Common myeloid progenitor, CD34-positive (primary cell): ENCODE results near the gene AGBL4.

Experiments used
- CTCF ChIA-PET: fragments of 350-600 bp; sonication (Branson Sonifier 250); formaldehyde crosslinking; loops from one replicate; lab custom pipeline; 2021; ENCODE audit warnings: antibody characterized with exemption; lab: Charles Lee
- POLR2A ChIA-PET: fragments of 350-600 bp; sonication (Branson Sonifier 250); formaldehyde crosslinking; loops from one replicate; lab custom pipeline; 2021; ENCODE audit warnings: antibody characterized with exemption; lab: Charles Lee
- DNase-seq, 3 donors: peaks; one replicate each; pipeline versions ENCODE4 v3.0.0 to v3.0.0-alpha.2; 2013
- H3K27ac ChIP-seq, 2 experiments: 1 replicate in 1 of 2; 2 replicates in 1 of 2; pipeline ENCODE4 v1.7.0; 2013; ENCODE audit warnings: inconsistent platforms in 2 of 2, low read length in 2 of 2, mild to moderate bottlenecking in 2 of 2, low read depth in 1 of 2, moderate library complexity in 1 of 2; ENCODE audit not compliant: severe bottlenecking in 2 of 2, insufficient read depth in 1 of 2, poor library complexity in 1 of 2
- H3K27me3 ChIP-seq, 5 experiments: replicated peaks in 2 of 5; 1 replicate in 3 of 5; 2 replicates in 2 of 5; pipeline versions ENCODE4 v1.6.1 to v1.7.0; 2013; ENCODE audit warnings: low read length in 4 of 5, mild to moderate bottlenecking in 2 of 5, moderate library complexity in 2 of 5, inconsistent platforms in 1 of 5; ENCODE audit not compliant: insufficient read depth in 5 of 5, control insufficient read depth in 4 of 5
- H3K36me3 ChIP-seq, 4 experiments: 1 replicate in 2 of 4; 2 replicates in 2 of 4; pipeline versions ENCODE4 v1.6.1 to v1.7.0; 2013; ENCODE audit warnings: low read length in 3 of 4, control low read depth in 1 of 4, mild to moderate bottlenecking in 1 of 4; ENCODE audit not compliant: control insufficient read depth in 4 of 4, insufficient read depth in 4 of 4
- H3K4me1 ChIP-seq, 4 experiments: 1 replicate in 3 of 4; 2 replicates in 1 of 4; pipeline versions ENCODE4 v1.6.1 to v1.7.1; 2013; ENCODE audit warnings: low read length in 3 of 4, mild to moderate bottlenecking in 3 of 4, control low read depth in 1 of 4, inconsistent platforms in 1 of 4, moderate library complexity in 1 of 4; ENCODE audit not compliant: control insufficient read depth in 4 of 4, insufficient read depth in 4 of 4; ENCODE audit errors: control extremely low read depth in 1 of 4
- H3K4me3 ChIP-seq, 7 experiments: 1 replicate in 4 of 7; 2 replicates in 3 of 7; pipeline versions ENCODE4 v1.5.1 to v1.7.0; 2013; ENCODE audit warnings: mild to moderate bottlenecking in 7 of 7, low read length in 6 of 7, moderate library complexity in 6 of 7, inconsistent platforms in 2 of 7, low read depth in 2 of 7, control low read depth in 1 of 7; ENCODE audit not compliant: insufficient read depth in 4 of 7, control insufficient read depth in 1 of 7; ENCODE audit errors: extremely low read depth in 1 of 7
- H3K9me3 ChIP-seq, 5 experiments: 1 replicate in 4 of 5; 2 replicates in 1 of 5; pipeline versions ENCODE4 v1.6.1 to v1.7.1; 2013; ENCODE audit warnings: low read length in 4 of 5, mild to moderate bottlenecking in 2 of 5, inconsistent platforms in 1 of 5, low read depth in 1 of 5, moderate library complexity in 1 of 5; ENCODE audit not compliant: control insufficient read depth in 4 of 5, insufficient read depth in 2 of 5; ENCODE audit errors: control extremely low read depth in 1 of 5
- WGBS: methylation state at CpG from one replicate; pipeline ENCODE4 v1.1.5; 2013; ENCODE audit not compliant: insufficient coverage; 5-methylcytosine and 5-hydroxymethylcytosine counted together

AGBL4 gene

GRCh38 chr1:48570568-48570967 is 1453.2 kb downstream of the AGBL4 start:
- WGBS, result 91% methylated on average over 7 of the region's 7 CpGs
- H3K4me3 ChIP-seq, result no peak overlapping the region
- no peaks in the 10 kb centered on the region for H3K9me3 ChIP-seq
- no peak for DNase-seq
- POLR2A ChIA-PET, result no interaction called here
- H3K36me3 ChIP-seq, result no peaks in the 10 kb centered on the region
- H3K4me1 ChIP-seq, result no peaks in the 10 kb centered on the region
- CTCF ChIA-PET, result no interaction called here
- H3K27ac ChIP-seq, result no peak overlapping the region
- H3K27me3 ChIP-seq, result peaks cover 0 to 2% (median 0%) of the 10 kb centered on the region in 5 experiments

- no peak for DNase-seq
- ChIA-PET CTCF (interaction anchor here (0.9 to 1.0 kb wide), 2 partner anchors 9 to 124 kb away, joined by 3 read pairs; no protein-coding TSS in a partner anchor), POLR2A (no interaction called here)
- H3K4me1 ChIP-seq, result no peaks in the 10 kb centered on the region
- H3K27me3 ChIP-seq, result peaks cover 0 to 2% (median 0%) of the 10 kb centered on the region in 5 experiments
- whole genome bisulfite sequencing, result no CpG with 5 or more reads among the region's 2 CpGs
- H3K4me3 ChIP-seq, result no peak overlapping the region
- no peaks in the 10 kb centered on the region for H3K36me3 ChIP-seq
- no peaks in the 10 kb centered on the region for H3K9me3 ChIP-seq
- no peak overlapping the region for H3K27ac ChIP-seq
Measured at GRCh38 chr1:48568501-48568900, 1455.3 kb downstream of the AGBL4 start.

- ChIA-PET POLR2A (no interaction called here), CTCF (no interaction called here)
- no peak for DNase-seq
- Histone ChIP-seq H3K36me3 (no peaks in the 10 kb centered on the region), H3K27me3 (peaks cover 0 to 2% (median 0%) of the 10 kb centered on the region in 5 experiments), H3K9me3 (no peaks in the 10 kb centered on the region), H3K4me1 (no peaks in the 10 kb centered on the region), H3K4me3 (no peak overlapping the region), H3K27ac (no peak overlapping the region)
- WGBS, result 90% methylated on average over 2 of the region's 2 CpGs
Measured at GRCh38 chr1:48566492-48566891, 1457.3 kb downstream of the AGBL4 start.

GRCh38 chr1:48563021-48563420 is 1460.7 kb downstream of the AGBL4 start:
- Histone ChIP-seq H3K27ac (no peak overlapping the region), H3K36me3 (no peaks in the 10 kb centered on the region), H3K4me1 (no peaks in the 10 kb centered on the region), H3K4me3 (no peak overlapping the region), H3K9me3 (no peaks in the 10 kb centered on the region), H3K27me3 (no peaks in the 10 kb centered on the region)
- WGBS, result 67% methylated on average over 1 of the region's 1 CpG
- ChIA-PET CTCF (interaction anchor here (0.9 kb wide), 1 partner anchor 13 kb away, joined by 3 read pairs; no protein-coding TSS in a partner anchor), POLR2A (no interaction called here)
- no peak for DNase-seq

GRCh38 chr1:48561444-48561843 is 1462.3 kb downstream of the AGBL4 start:
- H3K9me3 ChIP-seq, result no peaks in the 10 kb centered on the region
- H3K27me3 ChIP-seq, result no peaks in the 10 kb centered on the region
- H3K27ac ChIP-seq, result no peak overlapping the region
- no peaks in the 10 kb centered on the region for H3K4me1 ChIP-seq
- no peak overlapping the region for H3K4me3 ChIP-seq
- 100% methylated on average over 1 of the region's 1 CpG for WGBS
- H3K36me3 ChIP-seq, result no peaks in the 10 kb centered on the region
- no peak for DNase-seq
- ChIA-PET POLR2A (no interaction called here), CTCF (no interaction called here)

- Histone ChIP-seq H3K4me1 (no peaks in the 10 kb centered on the region), H3K27ac (no peak overlapping the region), H3K9me3 (no peaks in the 10 kb centered on the region), H3K36me3 (no peaks in the 10 kb centered on the region), H3K4me3 (no peak overlapping the region), H3K27me3 (peaks cover 0 to 3% (median 0%) of the 10 kb centered on the region in 5 experiments)
- CTCF ChIA-PET, result no interaction called here
- DNase-seq, result no peak
- POLR2A ChIA-PET, result no interaction called here
Measured at GRCh38 chr1:48560577-48560976, 1463.2 kb downstream of the AGBL4 start.

- no peak for DNase-seq
- H3K36me3 ChIP-seq, result no peaks in the 10 kb centered on the region
- peaks cover 0 to 3% (median 0%) of the 10 kb centered on the region in 5 experiments for H3K27me3 ChIP-seq
- no peak overlapping the region for H3K4me3 ChIP-seq
- no CpG with 5 or more reads among the region's 1 CpG for WGBS
- no peaks in the 10 kb centered on the region for H3K9me3 ChIP-seq
- POLR2A ChIA-PET, result no interaction called here
- CTCF ChIA-PET, result no interaction called here
- no peak overlapping the region for H3K27ac ChIP-seq
- H3K4me1 ChIP-seq, result no peaks in the 10 kb centered on the region
Measured at GRCh38 chr1:48560116-48560515, 1463.6 kb downstream of the AGBL4 start.
